Right lobe of liver (tissue), 4 donors: Measurements from ENCODE around the gene NCAPH2.

ENCODE experiments used
- POLR2A ChIP-seq: fragments of 450-650 bp; IDR thresholded peaks from one replicate; pipeline ENCODE4 v1.6.1; 2017; ENCODE audit warnings: antibody characterized with exemption, mild to moderate bottlenecking
- TF ChIP-seq, protein P1 (sequence below), 4 donors: fragments of 200-600 bp in 3 of 4; fragments of 450-650 bp in 1 of 4; IDR thresholded peaks; one replicate each; pipeline versions ENCODE4 v1.5.1 to v1.8.0; 2016 to 2022; ENCODE audit warnings: antibody characterized with exemption in 4 of 4, mild to moderate bottlenecking in 2 of 4
- donor health status: DM: no; HTN: no; CAD: no.
- donor health status: DM: no; HTN: no; CAD: no.
- donor health status: DM: no; HTN: yes; CAD: no.

GRCh38 chr22:50564289-50564688, 56.3 kb downstream of the NCAPH2 start:
- TF ChIP-seq, protein P1, sequence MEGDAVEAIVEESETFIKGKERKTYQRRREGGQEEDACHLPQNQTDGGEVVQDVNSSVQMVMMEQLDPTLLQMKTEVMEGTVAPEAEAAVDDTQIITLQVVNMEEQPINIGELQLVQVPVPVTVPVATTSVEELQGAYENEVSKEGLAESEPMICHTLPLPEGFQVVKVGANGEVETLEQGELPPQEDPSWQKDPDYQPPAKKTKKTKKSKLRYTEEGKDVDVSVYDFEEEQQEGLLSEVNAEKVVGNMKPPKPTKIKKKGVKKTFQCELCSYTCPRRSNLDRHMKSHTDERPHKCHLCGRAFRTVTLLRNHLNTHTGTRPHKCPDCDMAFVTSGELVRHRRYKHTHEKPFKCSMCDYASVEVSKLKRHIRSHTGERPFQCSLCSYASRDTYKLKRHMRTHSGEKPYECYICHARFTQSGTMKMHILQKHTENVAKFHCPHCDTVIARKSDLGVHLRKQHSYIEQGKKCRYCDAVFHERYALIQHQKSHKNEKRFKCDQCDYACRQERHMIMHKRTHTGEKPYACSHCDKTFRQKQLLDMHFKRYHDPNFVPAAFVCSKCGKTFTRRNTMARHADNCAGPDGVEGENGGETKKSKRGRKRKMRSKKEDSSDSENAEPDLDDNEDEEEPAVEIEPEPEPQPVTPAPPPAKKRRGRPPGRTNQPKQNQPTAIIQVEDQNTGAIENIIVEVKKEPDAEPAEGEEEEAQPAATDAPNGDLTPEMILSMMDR (IDR thresholded peaks at IDR 0.05) = no peak
- TF ChIP-seq POLR2A = no peak
